H1 (cell line): ENCODE results near the gene PDE4B. TPM values are rescaled to one million over a fixed set of nuclear protein-coding genes. Genes with fewer than 3 reads are reported as not detected.

ENCODE experiments used
- CTCF ChIA-PET: fragments of 300-600 bp; sonication (Branson Sonifier 250); formaldehyde crosslinking; loops from one replicate; lab custom pipeline; 2021; ENCODE audit not compliant: partially characterized antibody; lab: Charles Lee
- POLR2A ChIA-PET: fragments of 300-600 bp; sonication (Branson Sonifier 250); formaldehyde crosslinking; loops from one replicate; lab custom pipeline; 2021; ENCODE audit warnings: inconsistent platforms; ENCODE audit not compliant: partially characterized antibody; lab: Charles Lee
- DNase-seq, 2 experiments: peaks; one replicate each; pipeline versions ENCODE4 v3.0.0 to v3.0.0-alpha.2; 2010 to 2022; ENCODE audit warnings: low spot score in 2 of 2, low read depth in 1 of 2, mixed read lengths in 1 of 2
- FAIRE-seq: peaks from 2 replicates; lab custom pipeline; 2011; peaks lifted over from hg19 to GRCh38; lab: Jason Lieb, UNC
- H2AFZ ChIP-seq: 2 replicates; pipeline ENCODE4 v1.8.1; 2012; ENCODE audit warnings: low read length, inconsistent platforms
- H2AK5ac ChIP-seq: 2 replicates; pipeline ENCODE4 v1.6.1; 2013; ENCODE audit warnings: low read depth, low read length
- H2BK120ac ChIP-seq: replicated peaks from 2 replicates; pipeline ENCODE3; 2013; ENCODE audit warnings: low read depth, low read length, inconsistent platforms
- H2BK12ac ChIP-seq: 2 replicates; pipeline ENCODE4 v1.6.1; 2013; ENCODE audit warnings: low read depth, low read length
- H2BK15ac ChIP-seq: 2 replicates; pipeline ENCODE4 v1.6.1; 2013; ENCODE audit warnings: low read length
- H2BK20ac ChIP-seq: 2 replicates; pipeline ENCODE4 v1.6.1; 2013; ENCODE audit warnings: low read length
- H2BK5ac ChIP-seq: 2 replicates; pipeline ENCODE4 v1.6.1; 2013; ENCODE audit warnings: low read depth, low read length
- H3K14ac ChIP-seq: 2 replicates; pipeline ENCODE4 v1.6.1; 2013; ENCODE audit warnings: inconsistent platforms; ENCODE audit not compliant: insufficient read length
- H3K18ac ChIP-seq: 2 replicates; pipeline ENCODE4 v1.6.1; 2013; ENCODE audit warnings: low read length; ENCODE audit errors: extremely low read depth
- H3K23ac ChIP-seq: 2 replicates; pipeline ENCODE4 v1.6.1; 2013; ENCODE audit warnings: inconsistent platforms; ENCODE audit not compliant: insufficient read length
- H3K23me2 ChIP-seq: 2 replicates; pipeline ENCODE4 v1.6.1; 2013; ENCODE audit warnings: low read depth, low read length
- H3K27ac ChIP-seq: 2 replicates; pipeline ENCODE4 v1.6.1; 2011; ENCODE audit warnings: low read depth, low read length, inconsistent platforms
- H3K27me3 ChIP-seq, 4 experiments: replicated peaks in 1 of 4; 1 replicate in 1 of 4; 2 replicates in 3 of 4; pipeline versions ENCODE4 v1.6.1 to v1.8.1; 2011 to 2013; ENCODE audit warnings: low read length in 3 of 4, mild to moderate bottlenecking in 3 of 4, inconsistent platforms in 2 of 4, mixed read lengths in 2 of 4, moderate library complexity in 1 of 4; ENCODE audit not compliant: control insufficient read depth in 3 of 4, insufficient read depth in 3 of 4; ENCODE audit errors: extremely low read depth in 1 of 4
- H3K36me3 ChIP-seq, 4 experiments: 2 replicates each; pipeline versions ENCODE4 v1.6.1 to v1.8.1; 2011 to 2013; ENCODE audit warnings: mild to moderate bottlenecking in 4 of 4, low read length in 3 of 4, moderate library complexity in 2 of 4, control low read depth in 1 of 4, inconsistent platforms in 1 of 4; ENCODE audit not compliant: insufficient read depth in 4 of 4, control insufficient read depth in 2 of 4
- H3K4ac ChIP-seq: replicated peaks from 2 replicates; pipeline ENCODE3; 2013; ENCODE audit warnings: low read length, low read depth, mixed read lengths, inconsistent platforms; ENCODE audit not compliant: insufficient read length
- H3K4me1 ChIP-seq, 4 experiments: replicated peaks in 1 of 4; 1 replicate in 1 of 4; 2 replicates in 3 of 4; pipeline versions ENCODE4 v1.6.1 to v1.8.1; 2011 to 2013; ENCODE audit warnings: low read length in 3 of 4, inconsistent platforms in 2 of 4, mixed read lengths in 1 of 4; ENCODE audit not compliant: insufficient read depth in 4 of 4, control insufficient read depth in 3 of 4
- H3K4me2 ChIP-seq, 2 experiments: 2 replicates each; pipeline versions ENCODE4 v1.6.1 to v1.8.1; 2011 to 2013; ENCODE audit warnings: low read depth in 2 of 2, low read length in 2 of 2, control low read depth in 1 of 2, inconsistent platforms in 1 of 2, mild to moderate bottlenecking in 1 of 2; ENCODE audit not compliant: insufficient read depth in 1 of 2
- H3K4me3 ChIP-seq, 4 experiments: fragments of 200-600, 300-600 bp in 1 of 4; sonication (generic), shearing (Covaris generic), sonication (Bioruptor Twin) in 1 of 4; 2 replicates each; pipeline versions ENCODE4 v1.5.1 to v1.8.1; 2011 to 2016; ENCODE audit warnings: low read length in 4 of 4, low read depth in 3 of 4, control low read depth in 2 of 4, inconsistent platforms in 2 of 4, mild to moderate bottlenecking in 2 of 4, mixed read lengths in 1 of 4, moderate library complexity in 1 of 4; ENCODE audit not compliant: insufficient read depth in 2 of 4; ENCODE audit errors: extremely low read depth in 1 of 4
- H3K56ac ChIP-seq: replicated peaks from 2 replicates; pipeline ENCODE3; 2013; ENCODE audit warnings: low read depth, mild to moderate bottlenecking, mixed read lengths, low read length, inconsistent platforms; ENCODE audit not compliant: insufficient read length
- H3K79me1 ChIP-seq: 2 replicates; pipeline ENCODE4 v1.6.1; 2013; ENCODE audit warnings: low read depth, low read length, control low read depth
- H3K79me2 ChIP-seq, 2 experiments: 2 replicates each; pipeline versions ENCODE4 v1.6.1 to v1.8.1; 2012 to 2013; ENCODE audit warnings: low read length in 2 of 2, mild to moderate bottlenecking in 2 of 2, inconsistent platforms in 1 of 2; ENCODE audit not compliant: insufficient read depth in 2 of 2, control insufficient read depth in 1 of 2
- H3K9ac ChIP-seq, 4 experiments: replicated peaks in 1 of 4; 1 replicate in 1 of 4; 2 replicates in 3 of 4; pipeline versions ENCODE4 v1.6.1 to v1.8.1; 2011 to 2013; ENCODE audit warnings: low read depth in 3 of 4, low read length in 3 of 4, control low read depth in 2 of 4, mild to moderate bottlenecking in 2 of 4, moderate library complexity in 2 of 4, inconsistent platforms in 1 of 4; ENCODE audit errors: extremely low read depth in 1 of 4
- H3K9me3 ChIP-seq, 2 experiments: 2 replicates each; pipeline versions ENCODE4 v1.6.1 to v1.8.1; 2012 to 2013; ENCODE audit warnings: mild to moderate bottlenecking in 2 of 2, moderate library complexity in 2 of 2, control low read depth in 1 of 2, inconsistent platforms in 1 of 2, low read depth in 1 of 2, low read length in 1 of 2, mixed read lengths in 1 of 2; ENCODE audit not compliant: insufficient read depth in 2 of 2
- H4K20me1 ChIP-seq, 2 experiments: replicated peaks in 1 of 2; 2 replicates each; pipeline versions ENCODE3 to v1.8.1; 2011 to 2013; ENCODE audit warnings: inconsistent platforms in 2 of 2, low read length in 2 of 2, mild to moderate bottlenecking in 1 of 2; ENCODE audit not compliant: insufficient read depth in 2 of 2, control insufficient read depth in 1 of 2
- H4K5ac ChIP-seq: 2 replicates; pipeline ENCODE4 v1.6.1; 2013; ENCODE audit warnings: low read length, low read depth, mixed read lengths, inconsistent platforms; ENCODE audit not compliant: insufficient read length
- H4K8ac ChIP-seq: 2 replicates; pipeline ENCODE4 v1.8.0; 2013; ENCODE audit warnings: mild to moderate bottlenecking, moderate library complexity, low read length, inconsistent platforms; ENCODE audit not compliant: insufficient read depth; ENCODE audit errors: extremely low read depth
- H4K91ac ChIP-seq: replicated peaks from 2 replicates; pipeline ENCODE3; 2013; ENCODE audit warnings: low read length, mixed read lengths, inconsistent platforms; ENCODE audit not compliant: insufficient read length
- KDM4A ChIP-seq: IDR thresholded peaks from one replicate; pipeline ENCODE4 v1.7.1; 2012; ENCODE audit warnings: low read depth, mild to moderate bottlenecking, moderate library complexity, low read length, inconsistent platforms; ENCODE audit not compliant: severe bottlenecking
- TCF12 ChIP-seq: IDR thresholded peaks from 2 replicates; pipeline ENCODE4 v1.6.1; 2011; ENCODE audit warnings: low read depth, mild to moderate bottlenecking, low read length
- WGBS, 2 experiments: shearing (Covaris generic) in 1 of 2; methylation state at CpG; one replicate each; pipeline versions ENCODE4 v1.1.6 to v1.1.7; 2013 to 2015; ENCODE audit warnings: low lambda C conversion rate in 2 of 2, mixed read lengths in 2 of 2, inconsistent platforms in 1 of 2, low coverage in 1 of 2, missing lambda C conversion rate in 1 of 2; ENCODE audit not compliant: insufficient replicate concordance in 2 of 2, insufficient coverage in 1 of 2, insufficient read length in 1 of 2; ENCODE audit errors: extremely low coverage in 1 of 2, missing lambda C conversion rate in 1 of 2; 5-methylcytosine and 5-hydroxymethylcytosine counted together
- polyA plus RNA-seq, 7 experiments: library from polyadenylated mRNA; depleted of rRNA in 3 of 7; stranded (reverse) in 5 of 7; unstranded in 2 of 7; fragments of >200 nt in 5 of 7; fragments of 200-250 nt in 2 of 7; gene quantifications; 1 replicate in 5 of 7; 2 replicates in 1 of 7; 4 replicates in 1 of 7; pipeline versions ENCODE4 v1.2.1 to v1.2.3, GENCODE V29; 2011 to 2013; ENCODE audit warnings: missing spikeins in 2 of 7, mixed read lengths in 2 of 7
- total RNA-seq: library from RNA; stranded (reverse); fragmentation: NEBNext Ultra II Directional; extraction: Animal tissue kit (Norgen Biotek cat#: 25700); gene quantifications from 2 replicates; pipeline ENCODE4 v1.2.1, GENCODE V29; 2021
- TF ChIP-seq, protein P1 (sequence below): IDR thresholded peaks from 2 replicates; pipeline ENCODE4 v1.6.1; 2011; ENCODE audit warnings: low read depth, mild to moderate bottlenecking, low read length; ENCODE audit not compliant: insufficient read depth
- TF ChIP-seq, protein P2 (sequence below), 3 experiments: IDR thresholded peaks; 1 replicate in 2 of 3; 2 replicates in 1 of 3; pipeline versions ENCODE4 v1.5.1 to v1.6.1; 2011; ENCODE audit warnings: low read length in 3 of 3, mild to moderate bottlenecking in 3 of 3, inconsistent platforms in 2 of 3, low read depth in 1 of 3, moderate library complexity in 1 of 3; ENCODE audit not compliant: insufficient read depth in 1 of 3; ENCODE audit errors: control extremely low read depth in 1 of 3
- TF ChIP-seq, protein P3 (sequence below): IDR thresholded peaks from 2 replicates; pipeline ENCODE4 v1.6.1; 2012; ENCODE audit warnings: inconsistent platforms
- TF ChIP-seq, protein P4 (sequence below): IDR thresholded peaks from 2 replicates; pipeline ENCODE4 v1.6.1; 2012; ENCODE audit warnings: inconsistent platforms

PDE4B gene
- total and polyA plus RNA-seq, 2 of the 8 experiments (the other 6 are each of a cell fraction or from before 2014, with no cell fraction given) = 5.0 to 15.1 TPM

DNA sequence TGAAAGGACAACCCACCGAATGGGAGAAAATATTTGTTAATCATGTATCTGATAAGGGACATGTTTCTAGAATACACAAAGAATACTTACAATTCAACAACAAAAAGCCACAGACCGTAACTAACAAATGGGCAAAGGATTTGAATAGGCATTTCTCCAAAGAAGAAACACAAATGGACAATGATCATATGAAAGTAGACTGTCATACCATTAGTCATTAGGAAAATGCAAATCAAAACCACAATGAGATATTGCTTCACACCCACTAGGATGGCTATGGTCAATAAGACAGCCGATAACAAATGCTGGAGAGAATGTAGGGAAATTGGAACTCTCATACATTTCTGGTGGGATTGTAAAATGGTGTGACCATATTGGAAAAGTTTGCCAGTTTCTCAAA, 374.1 kb downstream of the PDE4B start:
- CTCF ChIA-PET = interaction anchor here (0.7 kb wide), 1 partner anchor 191 kb away, joined by 4 read pairs; no protein-coding TSS in a partner anchor
- H3K56ac ChIP-seq = no peak overlapping the region
- TF ChIP-seq, protein P1, sequence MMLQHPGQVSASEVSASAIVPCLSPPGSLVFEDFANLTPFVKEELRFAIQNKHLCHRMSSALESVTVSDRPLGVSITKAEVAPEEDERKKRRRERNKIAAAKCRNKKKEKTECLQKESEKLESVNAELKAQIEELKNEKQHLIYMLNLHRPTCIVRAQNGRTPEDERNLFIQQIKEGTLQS = no peak
- TF ChIP-seq, protein P2, sequence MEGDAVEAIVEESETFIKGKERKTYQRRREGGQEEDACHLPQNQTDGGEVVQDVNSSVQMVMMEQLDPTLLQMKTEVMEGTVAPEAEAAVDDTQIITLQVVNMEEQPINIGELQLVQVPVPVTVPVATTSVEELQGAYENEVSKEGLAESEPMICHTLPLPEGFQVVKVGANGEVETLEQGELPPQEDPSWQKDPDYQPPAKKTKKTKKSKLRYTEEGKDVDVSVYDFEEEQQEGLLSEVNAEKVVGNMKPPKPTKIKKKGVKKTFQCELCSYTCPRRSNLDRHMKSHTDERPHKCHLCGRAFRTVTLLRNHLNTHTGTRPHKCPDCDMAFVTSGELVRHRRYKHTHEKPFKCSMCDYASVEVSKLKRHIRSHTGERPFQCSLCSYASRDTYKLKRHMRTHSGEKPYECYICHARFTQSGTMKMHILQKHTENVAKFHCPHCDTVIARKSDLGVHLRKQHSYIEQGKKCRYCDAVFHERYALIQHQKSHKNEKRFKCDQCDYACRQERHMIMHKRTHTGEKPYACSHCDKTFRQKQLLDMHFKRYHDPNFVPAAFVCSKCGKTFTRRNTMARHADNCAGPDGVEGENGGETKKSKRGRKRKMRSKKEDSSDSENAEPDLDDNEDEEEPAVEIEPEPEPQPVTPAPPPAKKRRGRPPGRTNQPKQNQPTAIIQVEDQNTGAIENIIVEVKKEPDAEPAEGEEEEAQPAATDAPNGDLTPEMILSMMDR (IDR thresholded peaks at IDR 0.05; ENCODE audit: control extremely low read depth in 1 of 3, insufficient read depth in 1 of 3, low read depth in 1 of 3, low read length in 3 of 3) = no peak
- TF ChIP-seq TCF12 = no peak
- TF ChIP-seq, protein P3, sequence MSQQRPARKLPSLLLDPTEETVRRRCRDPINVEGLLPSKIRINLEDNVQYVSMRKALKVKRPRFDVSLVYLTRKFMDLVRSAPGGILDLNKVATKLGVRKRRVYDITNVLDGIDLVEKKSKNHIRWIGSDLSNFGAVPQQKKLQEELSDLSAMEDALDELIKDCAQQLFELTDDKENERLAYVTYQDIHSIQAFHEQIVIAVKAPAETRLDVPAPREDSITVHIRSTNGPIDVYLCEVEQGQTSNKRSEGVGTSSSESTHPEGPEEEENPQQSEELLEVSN = no peak
- no peak for TF ChIP-seq KDM4A
- TF ChIP-seq, protein P4, sequence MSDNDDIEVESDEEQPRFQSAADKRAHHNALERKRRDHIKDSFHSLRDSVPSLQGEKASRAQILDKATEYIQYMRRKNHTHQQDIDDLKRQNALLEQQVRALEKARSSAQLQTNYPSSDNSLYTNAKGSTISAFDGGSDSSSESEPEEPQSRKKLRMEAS = no peak

More for the DNA sequence above, 374.1 kb downstream of the PDE4B start:
- Histone ChIP-seq H3K27ac (no peak overlapping the region), H3K18ac (no peak overlapping the region), H3K23ac (no peak overlapping the region), H3K9ac (no peak overlapping the region), H2BK20ac (no peak overlapping the region), H2AK5ac (no peak overlapping the region), H2BK12ac (no peak overlapping the region), H3K27me3 (no peaks in the 10 kb centered on the region), H3K4me1 (no peaks in the 10 kb centered on the region), H3K9me3 (no peaks in the 10 kb centered on the region), H3K23me2 (no peaks in the 10 kb centered on the region), H3K4me3 (no peak overlapping the region), H4K5ac (no peak overlapping the region), H4K91ac (no peak overlapping the region), H4K8ac (no peak overlapping the region), H3K4ac (no peak overlapping the region), H2BK120ac (no peak overlapping the region), H3K4me2 (no peak overlapping the region), H2BK15ac (no peak overlapping the region), H4K20me1 (no peaks in the 10 kb centered on the region), H3K79me2 (no peaks in the 10 kb centered on the region), H3K36me3 (no peaks in the 10 kb centered on the region), H2BK5ac (no peak overlapping the region), H2AFZ (no peak overlapping the region), H3K14ac (no peak overlapping the region), H3K79me1 (no peaks in the 10 kb centered on the region)
- POLR2A ChIA-PET = no interaction called here
- 89% methylated on average over 3 of the region's 3 CpGs; no CpG with 5 or more reads in 1 of the 2 experiments for WGBS, 2 experiments
- FAIRE-seq (no peak), DNase-seq (no peak)
